ENCODE data around the gene DAAM2.

- TF ChIP-seq POLR2AphosphoS5 (IDR thresholded peaks at IDR 0.05) (no peak), CTCF (IDR thresholded peaks at IDR 0.05) (no peak), POLR2A (IDR thresholded peaks at IDR 0.05) (no peak), EP300 (IDR thresholded peaks at IDR 0.05) (no peak)
Observed at GRCh38 chr6:39907871-39908575, 115.8 kb downstream of the DAAM2 start.
